HFF-Myc (cell line): ENCODE results near the gene SLC5A12.

Source experiments
- DNase-seq: peaks from one replicate; pipeline ENCODE4 v3.0.0-alpha.2; 2011; ENCODE audit warnings: low read depth; ENCODE audit errors: extremely low read depth
- H3K4me3 ChIP-seq: replicated peaks from 2 replicates; pipeline ENCODE4 v1.5.1; 2011; ENCODE audit warnings: low read depth, mild to moderate bottlenecking, control low read depth, low read length
- TF ChIP-seq, protein P1 (sequence below): IDR thresholded peaks from 2 replicates; pipeline ENCODE4 v1.5.1; 2012; ENCODE audit warnings: mild to moderate bottlenecking, low read depth, low read length, control low read depth; ENCODE audit errors: missing control alignments

SLC5A12 gene

DNA sequence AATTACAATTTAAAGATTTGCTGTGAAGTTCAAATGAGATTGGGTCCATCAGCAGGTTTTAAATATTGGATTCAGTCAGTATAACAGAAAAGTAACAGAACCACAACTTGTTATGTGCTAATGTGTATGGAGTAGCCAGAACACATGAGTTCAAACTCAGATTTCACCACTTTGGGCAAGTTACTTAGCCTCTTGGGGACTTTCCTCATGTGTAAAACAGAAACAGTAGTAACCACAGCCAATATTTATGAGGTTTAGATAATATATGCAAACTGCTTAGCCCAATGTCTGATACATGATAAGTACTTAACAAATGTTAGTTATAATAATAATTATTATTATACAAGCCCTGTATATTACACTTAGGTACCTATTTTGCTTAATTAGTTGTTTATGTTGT is 21.8 kb upstream of the SLC5A12 start:
- DNase-seq: no peak
- H3K4me3 ChIP-seq: no peak overlapping the region
- TF ChIP-seq, protein P1, sequence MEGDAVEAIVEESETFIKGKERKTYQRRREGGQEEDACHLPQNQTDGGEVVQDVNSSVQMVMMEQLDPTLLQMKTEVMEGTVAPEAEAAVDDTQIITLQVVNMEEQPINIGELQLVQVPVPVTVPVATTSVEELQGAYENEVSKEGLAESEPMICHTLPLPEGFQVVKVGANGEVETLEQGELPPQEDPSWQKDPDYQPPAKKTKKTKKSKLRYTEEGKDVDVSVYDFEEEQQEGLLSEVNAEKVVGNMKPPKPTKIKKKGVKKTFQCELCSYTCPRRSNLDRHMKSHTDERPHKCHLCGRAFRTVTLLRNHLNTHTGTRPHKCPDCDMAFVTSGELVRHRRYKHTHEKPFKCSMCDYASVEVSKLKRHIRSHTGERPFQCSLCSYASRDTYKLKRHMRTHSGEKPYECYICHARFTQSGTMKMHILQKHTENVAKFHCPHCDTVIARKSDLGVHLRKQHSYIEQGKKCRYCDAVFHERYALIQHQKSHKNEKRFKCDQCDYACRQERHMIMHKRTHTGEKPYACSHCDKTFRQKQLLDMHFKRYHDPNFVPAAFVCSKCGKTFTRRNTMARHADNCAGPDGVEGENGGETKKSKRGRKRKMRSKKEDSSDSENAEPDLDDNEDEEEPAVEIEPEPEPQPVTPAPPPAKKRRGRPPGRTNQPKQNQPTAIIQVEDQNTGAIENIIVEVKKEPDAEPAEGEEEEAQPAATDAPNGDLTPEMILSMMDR: no peak

DNA sequence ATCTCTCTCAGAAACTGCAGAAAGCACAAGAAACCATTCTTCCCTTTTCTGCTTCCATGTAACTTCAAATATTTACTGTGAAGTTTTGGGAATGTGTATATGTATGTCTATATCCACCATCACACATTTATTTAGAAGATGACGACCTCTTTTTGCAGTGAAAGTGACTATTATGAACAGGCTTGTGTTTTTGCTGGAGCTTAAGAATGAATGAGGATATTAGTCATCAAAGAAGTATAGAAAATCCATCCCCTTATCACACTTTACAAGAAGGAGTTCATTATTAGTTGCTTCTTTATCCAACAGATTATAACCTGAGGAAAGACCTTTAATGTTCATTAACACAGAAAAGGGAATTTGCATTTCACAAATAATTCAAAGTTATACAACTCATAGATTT is 21.1 kb upstream of the SLC5A12 start:
- TF ChIP-seq, protein P1: no peak
- no peak overlapping the region for H3K4me3 ChIP-seq
- DNase-seq: no peak

DNA sequence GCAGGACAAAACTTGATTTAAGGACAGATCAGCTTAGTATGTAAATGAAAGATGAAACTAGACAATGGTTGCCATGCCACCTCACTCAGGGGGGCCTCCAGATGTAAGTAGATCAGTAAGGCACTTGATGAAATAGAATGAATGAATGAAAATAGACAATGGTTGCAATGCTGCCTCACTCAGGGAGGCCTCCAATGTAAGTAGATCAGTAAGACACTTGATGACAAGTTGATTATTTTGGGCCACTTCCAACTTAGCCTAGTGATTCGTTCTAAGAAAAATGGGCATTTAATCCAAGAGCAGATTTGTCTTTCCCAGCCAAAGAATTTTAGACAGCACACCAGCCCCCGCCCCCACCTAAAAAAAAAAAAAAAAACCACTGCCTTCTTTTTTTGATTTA is 19.2 kb upstream of the SLC5A12 start:
- DNase-seq: peak; percentile 57
- TF ChIP-seq, protein P1: no peak
- H3K4me3 ChIP-seq: no peak overlapping the region

DNA sequence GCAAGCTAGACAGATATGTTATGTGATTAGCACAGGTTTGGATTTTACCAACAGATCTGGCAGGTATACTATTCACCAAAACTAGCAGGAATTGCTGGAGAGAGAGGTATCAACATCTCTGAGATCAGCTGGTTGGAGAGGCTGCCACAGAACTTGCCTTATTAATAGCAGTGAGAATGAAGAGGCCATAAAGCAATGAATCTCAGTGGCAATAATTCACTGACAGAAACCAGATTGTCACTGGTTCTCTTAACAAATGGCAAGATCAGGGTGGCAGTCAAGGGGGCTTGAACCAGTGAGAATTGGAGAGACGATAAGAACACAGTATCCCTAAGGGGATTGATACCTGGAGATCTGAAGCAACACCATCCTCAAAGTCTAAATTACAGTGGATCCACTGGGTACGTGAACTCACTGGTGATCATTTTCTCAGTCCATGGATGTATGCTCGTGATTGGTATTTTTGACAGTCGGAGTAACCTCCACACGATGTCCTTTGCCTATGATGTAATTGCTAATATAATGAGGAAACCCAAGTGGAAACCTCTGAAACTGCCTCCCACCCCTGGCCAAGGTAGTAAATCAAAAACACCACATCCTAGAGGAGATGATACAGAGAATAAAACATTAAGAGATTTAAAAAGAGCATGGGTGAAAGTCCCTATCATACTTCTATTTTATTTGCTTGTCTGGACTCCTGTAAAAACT is 17.7 kb upstream of the SLC5A12 start:
- H3K4me3 ChIP-seq: no peak overlapping the region
- TF ChIP-seq, protein P1: no peak
- DNase-seq: no peak

DNA sequence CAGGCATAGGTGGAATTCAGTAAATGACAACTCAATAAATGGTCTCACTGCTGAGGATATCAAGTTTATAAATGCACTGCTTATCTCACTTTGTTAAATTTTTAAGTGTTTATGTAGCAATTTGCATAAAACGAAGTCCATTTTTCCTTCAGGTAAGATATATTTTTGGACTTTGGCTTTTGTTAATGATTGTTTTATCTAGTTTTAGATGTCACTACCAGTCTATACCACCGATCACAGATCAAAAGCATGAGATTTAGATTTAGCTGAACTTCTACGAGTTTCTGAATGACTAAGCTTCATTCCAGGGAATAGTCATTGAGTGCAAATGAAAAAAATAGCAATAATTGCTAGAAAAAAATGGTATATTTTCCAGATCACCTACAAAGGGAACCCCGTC is 12.8 kb upstream of the SLC5A12 start:
- no peak for DNase-seq
- H3K4me3 ChIP-seq: no peak overlapping the region
- TF ChIP-seq, protein P1: no peak

DNA sequence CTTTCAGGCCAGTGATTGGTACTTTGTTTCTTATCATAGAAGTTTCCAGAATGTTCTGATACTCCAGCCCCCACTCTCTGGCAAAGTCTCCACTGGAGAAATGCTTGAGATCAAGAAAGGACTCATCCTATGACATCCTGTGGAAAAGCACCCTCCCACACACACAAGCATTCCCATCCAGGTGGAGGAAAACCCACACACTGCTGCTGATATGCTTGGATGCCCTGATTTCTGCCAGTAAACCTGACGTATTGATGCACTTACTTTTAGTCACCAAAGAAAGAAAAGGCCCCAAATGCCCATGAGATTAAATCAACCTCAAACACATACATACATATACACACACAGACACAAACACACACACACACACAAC is 9.2 kb upstream of the SLC5A12 start:
- no peak overlapping the region for H3K4me3 ChIP-seq
- TF ChIP-seq, protein P1: no peak
- no peak for DNase-seq
